NOMO-1 treated with dmso at 0.1 percent for 144 hours (cell line): ENCODE data around the gene RAB26.
"Not testable (repeated sequence)": the region's sequence is repeated elsewhere in the genome, so short reads cannot be mapped to it uniquely, and the experiment has no call there.

Experiments
- DNase-seq: peaks from one replicate; lab custom pipeline; 2025; ENCODE audit not compliant: unreplicated experiment; lab: John Stamatoyannopoulos, UW

RAB26 gene, protein sequence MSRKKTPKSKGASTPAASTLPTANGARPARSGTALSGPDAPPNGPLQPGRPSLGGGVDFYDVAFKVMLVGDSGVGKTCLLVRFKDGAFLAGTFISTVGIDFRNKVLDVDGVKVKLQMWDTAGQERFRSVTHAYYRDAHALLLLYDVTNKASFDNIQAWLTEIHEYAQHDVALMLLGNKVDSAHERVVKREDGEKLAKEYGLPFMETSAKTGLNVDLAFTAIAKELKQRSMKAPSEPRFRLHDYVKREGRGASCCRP

DNA sequence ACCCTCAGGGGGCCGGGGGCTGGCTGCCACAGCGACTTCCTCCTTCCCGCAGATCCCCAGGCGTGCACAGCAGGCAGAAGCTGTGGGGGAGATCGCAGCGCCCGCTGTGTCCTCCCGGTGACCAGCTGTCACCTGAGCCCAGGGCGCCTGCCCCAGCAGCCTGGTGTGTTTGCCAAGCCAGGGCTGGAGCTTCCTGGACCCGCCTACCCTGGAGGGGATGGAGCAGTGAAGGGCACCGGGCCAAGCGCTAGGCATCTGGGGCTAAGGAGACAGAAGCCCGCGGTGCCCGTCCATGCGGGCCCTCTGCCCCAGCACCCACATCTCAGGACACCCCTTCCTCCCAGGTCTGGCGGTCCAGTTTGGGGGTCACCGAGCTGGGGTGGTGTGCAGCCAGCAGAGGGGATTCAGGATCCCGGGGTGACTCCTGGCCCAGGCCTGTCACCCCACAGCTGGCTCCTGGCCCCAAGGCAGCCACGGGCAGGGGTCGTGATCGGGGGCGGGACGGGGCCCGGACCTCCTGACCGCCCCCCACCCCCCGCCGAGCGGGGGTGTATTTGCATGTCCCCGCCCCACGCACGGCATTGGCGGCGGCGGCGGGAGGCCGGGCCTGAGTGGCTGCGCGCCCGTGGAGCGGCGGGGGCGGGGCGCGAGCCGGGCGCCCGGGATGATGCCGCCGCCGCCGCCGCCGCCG, at the start of gene RAB26:
TSS of gene RAB26 (plus strand) at position 645 of the 691 bp plus-strand sequence. CDS start 159 bp downstream, outside the sequence.
- DNase-seq = no peak

DNA sequence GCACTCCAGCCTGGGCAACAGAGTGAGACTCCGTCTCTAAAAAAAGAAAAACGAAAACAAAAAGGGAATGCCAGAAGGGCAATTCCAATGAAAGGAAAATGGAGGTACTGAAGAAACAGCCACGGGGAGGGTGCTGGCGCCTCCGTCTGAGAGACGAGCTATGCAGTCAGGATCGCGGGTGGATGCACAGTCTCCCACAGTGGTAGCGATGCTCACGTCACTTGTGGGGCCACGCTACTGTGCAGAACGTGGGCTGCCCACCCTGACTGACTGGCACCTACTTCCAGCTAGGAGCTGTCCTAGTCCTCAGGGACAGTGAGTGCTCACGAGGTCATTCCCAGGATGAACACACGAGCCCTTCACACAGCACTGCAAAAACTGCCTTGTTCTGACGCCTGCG, 46.8 kb upstream of the RAB26 start:
- not testable (repeated sequence) for DNase-seq

DNA sequence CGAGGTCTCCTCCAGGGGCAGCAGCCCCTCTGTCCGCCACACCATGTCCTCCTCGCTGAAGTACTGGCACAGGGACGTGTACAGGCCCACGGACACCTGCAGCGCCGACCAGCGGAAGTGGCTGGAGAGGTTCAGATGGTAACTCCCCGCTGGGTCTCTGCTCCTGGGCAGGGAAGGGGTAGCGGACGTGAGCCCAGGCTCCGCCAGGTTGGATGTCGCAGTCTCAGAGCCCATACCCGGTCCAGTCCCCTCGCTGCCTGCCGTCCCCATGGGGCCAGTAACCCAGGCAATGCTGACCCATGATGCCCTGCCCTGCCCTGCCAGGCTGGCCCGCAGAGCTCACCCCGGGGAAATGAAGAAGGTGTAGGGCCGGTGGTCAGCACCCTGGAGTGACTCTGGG, 46.0 kb upstream of the RAB26 start:
- DNase-seq = no peak

DNA sequence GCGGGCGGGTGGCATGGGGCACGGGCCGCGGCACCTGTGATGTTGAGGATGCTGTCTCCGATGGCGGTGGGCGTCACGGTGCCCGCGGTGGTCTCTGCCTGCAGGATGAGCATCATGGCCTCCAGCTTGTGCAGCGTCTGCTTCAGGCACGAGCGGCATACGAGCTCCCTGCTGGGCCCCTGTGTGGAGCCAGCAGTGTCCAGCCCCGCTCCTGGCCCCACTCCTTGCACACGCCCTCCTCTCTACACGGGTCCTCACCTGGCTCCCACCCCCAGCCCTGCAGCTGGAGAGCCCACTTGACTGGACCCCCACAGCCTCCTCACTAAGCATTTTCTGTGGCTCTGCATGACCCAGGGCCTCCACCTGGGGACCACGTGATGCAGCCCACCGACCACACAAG, 44.0 kb upstream of the RAB26 start:
- not testable (repeated sequence) for DNase-seq

DNA sequence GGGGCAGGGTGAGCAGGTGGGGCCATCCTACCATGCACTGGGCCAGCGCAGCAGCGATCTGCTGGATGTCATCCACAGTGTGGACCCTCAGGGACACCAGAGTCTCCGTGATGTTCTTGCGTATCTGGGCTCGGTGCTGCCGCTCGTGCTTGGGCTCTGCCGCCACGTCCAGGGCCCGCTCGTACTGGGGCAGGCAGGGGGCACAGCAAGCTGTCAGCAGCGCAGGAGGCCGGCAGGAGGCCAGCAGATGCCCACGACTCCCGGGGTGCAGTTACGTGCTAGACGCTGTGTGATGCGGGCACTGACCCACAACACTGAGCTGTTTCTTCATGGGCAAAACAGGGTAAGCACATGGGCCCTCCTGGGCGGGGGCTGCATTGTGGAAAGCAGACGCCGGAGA, 43.1 kb upstream of the RAB26 start:
- not testable (repeated sequence) for DNase-seq

DNA sequence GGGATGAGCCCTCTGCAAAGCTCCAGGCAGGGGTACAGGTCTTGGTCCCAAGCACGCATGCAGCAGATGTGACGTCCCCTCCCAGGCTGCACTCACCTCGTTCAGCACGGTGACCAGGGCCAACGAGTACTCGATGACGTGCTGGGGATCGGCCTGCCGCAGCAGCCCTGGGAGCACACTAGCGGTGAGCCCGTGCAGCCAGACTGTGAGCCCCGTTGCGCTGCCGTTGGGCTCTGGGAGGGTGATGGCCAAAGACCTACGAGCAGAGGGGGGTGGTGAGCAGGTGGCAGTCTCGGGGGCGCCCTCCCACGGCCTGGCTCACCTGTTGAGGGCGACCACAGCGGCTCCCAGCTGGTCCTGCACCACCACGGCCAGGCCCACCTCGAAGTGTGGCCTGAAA, 42.7 kb upstream of the RAB26 start:
- not testable (repeated sequence) for DNase-seq

DNA sequence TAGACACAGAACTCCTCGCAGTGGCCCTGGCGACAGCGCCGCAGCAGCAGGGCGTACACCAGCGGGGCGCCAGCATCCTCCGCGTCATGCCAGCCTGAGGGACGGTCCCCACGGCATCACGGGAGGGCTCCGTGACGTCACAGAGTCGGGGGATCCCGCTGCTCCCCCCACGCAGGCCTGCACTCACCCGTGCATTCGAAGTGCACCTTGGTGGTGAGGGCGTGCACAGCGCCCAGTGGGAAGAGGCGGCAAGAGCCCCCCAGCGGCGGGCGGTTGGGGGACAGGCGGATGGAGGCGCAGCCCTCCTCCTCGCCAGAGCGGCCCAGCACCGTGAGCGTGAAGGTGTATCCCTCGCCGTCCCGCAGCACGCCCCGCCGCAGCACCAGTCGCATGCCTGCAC, 42.2 kb upstream of the RAB26 start:
- not testable (repeated sequence) for DNase-seq

DNA sequence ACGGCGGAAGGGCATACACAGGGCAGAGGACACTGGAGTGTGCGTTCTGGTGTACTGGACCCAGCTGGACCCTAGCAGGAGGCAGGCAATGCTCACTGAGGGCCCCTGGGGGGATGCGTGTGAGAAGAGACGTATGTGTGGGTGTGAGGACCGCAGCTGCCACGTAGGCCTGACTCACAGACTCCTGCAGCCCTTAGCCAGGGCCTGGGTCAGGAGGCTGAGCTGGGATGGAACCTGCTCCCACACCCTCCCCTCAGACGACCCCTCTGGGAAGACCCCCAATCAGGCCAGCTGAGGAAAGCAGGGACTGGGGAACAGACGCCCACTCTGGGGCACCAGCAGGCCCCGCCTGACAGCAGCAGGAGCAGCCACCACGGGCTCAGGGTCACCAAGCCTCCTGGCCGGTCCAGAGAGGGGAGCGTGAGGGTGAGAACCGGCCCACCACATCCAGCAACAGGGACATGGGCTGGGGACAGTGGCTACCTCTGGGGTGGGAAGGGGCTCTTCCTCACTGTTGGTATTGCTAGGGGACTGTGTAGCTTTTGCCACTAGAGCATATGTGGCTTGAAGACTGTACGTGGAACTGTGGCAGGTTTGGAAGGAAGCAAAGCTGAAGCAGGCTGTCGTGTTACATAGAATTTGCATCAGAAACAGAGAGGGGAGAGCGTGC, 41.2 kb upstream of the RAB26 start:
- not testable (repeated sequence) for DNase-seq

DNA sequence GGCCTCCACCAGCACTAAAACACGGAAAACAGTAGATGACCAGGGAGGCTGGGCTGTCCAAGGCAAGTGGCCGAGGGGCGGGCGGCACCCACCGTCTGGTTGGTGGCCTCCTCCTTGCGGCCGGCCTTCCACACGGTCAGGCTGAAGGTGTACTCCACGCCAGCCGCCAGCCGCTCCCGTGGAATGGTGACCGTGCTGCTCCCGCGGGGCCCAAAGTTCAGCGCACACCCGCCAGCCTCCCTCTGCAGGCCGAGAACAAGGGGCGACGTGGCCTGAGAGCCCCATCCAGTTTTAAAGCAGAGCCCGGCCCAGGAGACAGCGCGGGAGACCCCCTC, 40.7 kb upstream of the RAB26 start:
- not testable (repeated sequence) for DNase-seq

DNA sequence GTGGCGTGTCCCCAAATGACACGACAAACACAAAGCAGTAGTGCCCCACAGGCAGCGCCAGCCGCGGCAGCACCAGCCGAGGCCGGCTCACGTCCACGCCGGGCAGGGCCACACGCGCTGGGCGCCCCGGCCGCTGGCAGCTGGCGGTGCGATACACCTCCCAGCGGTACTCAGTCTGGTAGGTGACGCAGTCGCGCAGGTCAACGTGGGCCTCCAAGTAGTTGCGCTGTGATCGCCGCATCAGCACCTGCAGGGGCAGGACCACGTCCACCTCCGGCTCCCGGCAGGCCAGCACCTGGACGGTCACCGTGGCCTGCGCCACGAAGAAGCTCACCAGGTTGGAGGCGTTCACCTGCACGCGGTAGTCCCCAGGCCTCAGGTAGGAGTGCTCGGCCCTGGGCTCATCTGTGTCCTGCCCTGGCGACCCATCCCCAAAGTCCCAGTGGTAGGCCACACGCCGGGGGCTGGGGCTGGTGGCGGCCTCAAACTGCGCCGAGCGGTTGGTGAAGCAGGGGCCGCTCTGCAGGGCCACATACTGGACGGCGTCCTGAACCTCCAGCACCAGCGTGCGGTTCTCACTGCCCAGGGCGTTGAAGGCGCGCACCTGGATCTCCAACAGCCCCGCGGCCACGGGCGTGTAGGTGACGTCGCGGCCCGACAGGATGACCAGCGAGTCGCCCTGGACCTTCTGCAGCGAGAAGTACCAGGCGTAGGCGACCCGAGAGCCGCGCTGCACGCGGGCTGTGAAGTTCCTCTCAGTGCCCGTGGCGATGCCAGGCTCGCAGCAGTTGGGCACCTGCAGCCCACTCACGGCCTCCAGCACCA, 39.8 kb upstream of the RAB26 start:
- not testable (repeated sequence) for DNase-seq

DNA sequence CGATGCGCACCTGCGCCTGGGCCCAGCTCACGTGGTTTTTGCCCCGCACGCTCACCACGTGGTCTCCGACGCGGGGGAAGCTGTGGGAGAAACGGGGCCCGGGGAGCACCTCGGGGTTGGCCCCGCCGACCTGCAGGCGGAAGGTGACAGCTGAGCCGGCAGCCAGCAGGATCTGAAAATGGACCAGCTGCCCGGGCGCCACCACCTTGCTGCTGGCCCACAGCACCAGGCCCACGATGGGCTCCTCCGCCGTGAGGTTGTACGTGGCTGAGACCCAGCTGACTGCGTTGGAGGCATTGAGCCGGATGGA, 39.2 kb upstream of the RAB26 start:
- not testable (repeated sequence) for DNase-seq

DNA sequence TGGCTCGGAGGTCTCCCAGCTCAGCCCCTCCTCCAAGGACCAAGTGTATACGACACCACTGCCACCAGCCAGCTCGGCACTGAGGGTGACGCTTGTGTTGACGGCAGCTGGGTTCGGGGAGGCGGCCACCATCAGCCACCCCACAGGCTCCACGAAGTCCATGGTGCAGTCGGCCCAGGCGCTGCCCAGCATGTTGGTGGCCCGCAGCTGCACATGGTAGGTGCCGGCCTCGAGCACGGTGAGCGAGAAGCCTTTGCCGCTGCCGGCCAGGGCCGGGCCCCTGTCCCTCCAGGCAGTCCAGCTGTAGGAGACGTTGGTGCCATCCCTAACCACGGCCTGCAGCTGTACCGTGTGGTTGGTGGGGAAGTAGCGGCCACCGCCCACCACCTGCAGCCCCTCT, 38.6 kb upstream of the RAB26 start:
- not testable (repeated sequence) for DNase-seq

DNA sequence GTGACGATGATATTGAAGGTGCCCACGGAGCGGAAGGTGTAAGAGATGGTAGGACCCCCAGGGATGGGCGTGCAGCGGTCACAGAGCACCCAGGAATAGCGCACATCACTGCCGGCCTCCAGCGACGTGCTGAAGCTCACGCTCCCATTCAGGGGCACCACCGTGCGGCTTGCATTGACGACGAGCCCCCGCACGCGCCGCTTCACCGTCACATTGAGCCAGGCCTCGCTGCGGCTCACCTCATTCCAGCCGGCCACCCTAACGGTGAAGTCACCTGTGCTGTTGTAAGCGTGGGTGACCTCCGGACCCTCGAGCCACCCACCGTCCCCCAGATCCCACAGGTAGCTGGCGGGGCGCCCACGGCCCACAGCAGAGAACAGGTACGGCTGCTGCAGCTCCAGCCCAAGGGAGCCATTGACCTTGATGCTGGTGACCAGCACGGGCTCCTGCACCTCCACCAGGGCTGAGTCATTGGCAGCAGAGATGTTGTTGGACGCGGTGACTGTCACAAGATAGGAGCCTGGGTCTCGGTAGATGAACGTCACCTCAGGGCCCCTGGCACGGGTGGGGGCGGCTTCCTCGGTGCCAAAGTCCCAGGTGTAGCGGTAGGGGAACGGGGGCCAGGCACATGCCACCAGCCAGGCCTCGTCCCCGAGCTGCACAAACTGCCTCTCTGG, 38.0 kb upstream of the RAB26 start:
- DNase-seq = not testable (repeated sequence)

DNA sequence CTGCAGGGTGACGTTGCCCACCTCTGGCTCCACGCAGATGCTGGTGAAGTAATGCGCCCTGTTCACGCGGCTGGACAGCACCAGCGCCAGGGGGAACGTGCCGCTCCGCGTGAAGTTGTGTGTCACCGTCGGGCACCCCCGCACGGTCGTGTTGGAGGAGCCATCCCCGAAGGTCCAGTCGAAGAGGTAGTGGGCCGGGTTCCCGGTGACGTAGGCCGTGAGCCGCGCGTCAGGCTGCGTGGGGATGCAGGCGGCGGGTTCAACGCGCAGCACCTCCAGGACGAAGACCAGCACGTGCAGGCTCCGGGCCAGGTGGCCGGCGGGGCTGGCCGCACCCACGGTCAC, 37.4 kb upstream of the RAB26 start:
- DNase-seq = not testable (repeated sequence)

DNA sequence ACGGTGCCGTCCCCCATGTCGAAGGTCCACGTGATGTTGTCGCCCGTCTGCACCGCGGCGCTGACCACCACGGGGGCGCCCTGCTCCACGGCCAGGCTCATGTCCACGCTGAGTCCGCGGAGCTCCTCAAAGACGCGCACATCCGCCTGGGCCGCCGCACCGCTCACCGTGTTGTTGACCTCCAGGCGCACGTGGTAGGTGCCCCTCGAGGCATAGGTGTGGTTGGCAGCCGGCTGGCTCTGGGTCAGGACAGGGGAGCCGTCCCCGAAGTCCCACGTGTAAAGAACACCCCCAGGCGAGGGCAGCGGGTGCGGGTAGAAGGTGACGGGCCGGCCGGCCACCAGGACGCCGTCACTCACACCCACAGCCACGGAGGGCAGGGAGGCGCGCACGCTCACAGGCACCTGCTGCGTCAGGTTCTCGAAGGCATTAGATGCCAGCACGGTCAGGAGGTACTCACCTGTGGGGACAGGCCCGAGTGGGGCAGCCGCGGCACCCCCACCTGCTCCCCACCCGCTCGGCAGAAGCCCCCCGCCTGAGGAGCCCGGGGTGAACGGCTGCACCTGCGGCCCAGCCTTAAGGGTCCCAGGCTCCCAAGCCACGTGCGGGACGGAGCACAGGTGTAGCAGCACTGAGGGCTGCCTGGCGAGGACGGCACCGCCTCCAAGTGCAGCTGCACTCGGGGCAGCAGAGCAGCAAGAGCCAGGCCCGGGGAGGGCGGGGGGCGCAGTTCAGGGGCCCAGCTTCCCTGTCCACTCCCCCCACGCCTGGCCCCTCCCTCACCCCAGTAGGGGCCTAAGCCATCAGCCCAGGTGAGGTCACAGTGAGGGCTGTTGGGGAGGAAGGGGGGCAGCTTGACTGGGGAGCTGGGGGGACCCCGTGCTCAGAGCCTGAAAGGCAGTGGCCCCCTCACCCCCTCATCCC, 36.8 kb upstream of the RAB26 start:
- DNase-seq = not testable (repeated sequence)

DNA sequence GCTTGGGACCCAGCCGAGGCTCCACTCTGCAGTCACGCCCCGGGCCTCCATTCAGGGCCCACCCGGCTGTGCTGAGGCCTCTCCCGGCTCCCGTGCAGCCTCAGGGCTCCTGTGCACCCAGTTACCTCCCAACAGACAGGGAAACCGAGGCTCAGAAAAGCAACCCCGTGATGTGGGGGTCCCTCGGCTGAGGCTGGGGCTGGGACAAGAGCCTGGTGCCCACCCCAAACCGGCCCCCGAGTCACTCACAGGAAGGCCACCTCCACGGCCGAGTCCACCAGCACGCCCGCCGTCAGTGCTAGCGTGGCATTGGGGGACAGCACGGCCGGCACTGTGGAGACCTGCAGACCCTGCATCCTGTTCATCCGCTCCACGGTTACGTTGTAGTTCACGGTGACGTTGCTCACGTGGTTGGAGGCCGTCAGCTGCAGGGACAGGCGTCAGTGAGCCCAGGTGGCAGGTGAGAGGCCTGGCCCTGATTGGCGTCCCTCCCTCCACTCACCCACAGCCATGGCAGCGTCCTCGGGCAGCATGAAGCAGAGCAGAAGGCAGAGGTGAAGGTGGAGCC, 35.8 kb upstream of the RAB26 start:
- DNase-seq = not testable (repeated sequence)

DNA sequence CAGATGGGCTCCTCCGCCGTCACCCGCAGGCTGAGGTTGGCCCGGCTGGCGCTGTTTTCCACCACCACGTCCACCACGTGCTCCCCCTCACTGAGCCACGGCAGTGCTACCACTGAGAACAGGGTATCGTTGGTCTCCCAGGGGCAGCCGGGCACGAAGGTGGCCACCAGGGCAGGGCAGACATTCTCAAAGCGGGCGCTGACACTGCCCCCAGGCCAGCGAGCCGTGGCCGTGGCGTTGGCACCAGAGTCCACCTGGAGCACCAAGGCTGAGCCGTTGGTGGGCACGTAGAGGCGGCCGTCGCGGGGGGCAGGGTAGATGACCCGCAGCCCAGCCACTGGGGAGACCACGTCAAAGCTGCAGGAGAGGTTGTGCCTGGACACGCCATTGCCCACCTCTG, 34.2 kb upstream of the RAB26 start:
- DNase-seq = not testable (repeated sequence)

DNA sequence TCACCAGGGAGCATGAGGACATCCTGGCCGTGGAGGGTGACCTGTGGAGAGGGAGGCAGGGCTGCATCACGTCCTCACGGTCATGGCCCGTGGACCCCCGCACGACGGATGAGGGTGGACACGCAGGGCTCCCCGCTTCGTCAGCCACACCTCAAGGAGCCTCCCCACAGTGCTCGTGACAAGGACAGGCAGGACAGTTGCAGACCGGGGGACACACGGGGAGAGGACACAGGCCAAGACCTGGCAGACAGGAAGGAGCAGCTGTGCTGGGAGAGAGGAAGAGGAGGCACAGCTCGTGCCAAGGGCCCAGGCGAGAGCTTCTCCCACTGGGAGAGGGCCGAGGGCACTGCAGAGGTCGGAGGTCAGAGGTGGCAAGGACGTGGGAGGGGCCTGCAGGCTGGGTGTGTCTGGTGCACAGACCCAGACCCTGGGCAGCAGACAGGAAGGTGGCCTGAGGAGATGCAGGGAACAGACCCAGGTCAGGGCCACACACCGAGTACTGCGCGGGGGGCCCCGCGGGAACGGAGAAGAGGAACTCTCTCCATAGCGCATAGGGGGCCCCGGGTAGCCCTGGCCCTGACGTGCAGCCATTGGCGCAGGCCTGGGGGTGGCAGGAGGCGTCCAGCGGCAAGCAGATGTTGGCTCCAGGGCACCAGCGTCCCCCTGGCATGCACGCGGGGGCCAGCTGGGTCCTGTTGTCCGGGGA, 33.4 kb upstream of the RAB26 start:
- DNase-seq = not testable (repeated sequence)

DNA sequence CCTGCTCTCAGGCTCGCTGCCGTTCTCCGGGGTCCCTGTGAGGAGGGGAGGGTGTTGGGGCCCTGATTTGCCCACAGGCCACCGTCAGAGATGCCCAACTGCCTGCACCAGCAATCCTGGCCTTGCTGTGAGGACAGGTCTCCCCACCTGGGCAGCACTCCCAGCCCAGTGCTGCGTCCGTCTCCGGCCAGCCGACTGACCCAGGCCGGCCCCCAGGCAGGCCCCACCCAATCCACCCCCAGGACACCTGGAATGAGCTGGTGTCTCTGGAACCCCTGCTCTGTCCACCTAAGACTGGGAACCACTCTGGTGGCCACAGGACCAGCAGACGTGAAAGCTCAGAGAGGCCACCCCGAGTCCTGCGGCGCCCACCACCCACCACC, 32.8 kb upstream of the RAB26 start:
- no peak for DNase-seq
